ENCODE data around the gene COMMD10. TPM values are rescaled to one million over a fixed set of nuclear protein-coding genes. Genes with fewer than 3 reads are reported as not detected.

The COMMD10 gene
- polyA plus RNA-seq, 5 donors = 39.7 to 54.8 (median 51.3) TPM

GRCh38 chr5:116288524-116288923, 203.7 kb downstream of the COMMD10 start:
- no peak for DNase-seq

GRCh38 chr5:116289276-116289675, 204.5 kb downstream of the COMMD10 start:
- no peak for DNase-seq

GRCh38 chr5:116291271-116291670, 206.4 kb downstream of the COMMD10 start:
- no peak for DNase-seq

GRCh38 chr5:116292321-116292720, 207.5 kb downstream of the COMMD10 start:
- peak; percentile 30 to 31 for DNase-seq

- no peak for DNase-seq
Measured at GRCh38 chr5:116296335-116297072, 211.7 kb downstream of the COMMD10 start.

DNA sequence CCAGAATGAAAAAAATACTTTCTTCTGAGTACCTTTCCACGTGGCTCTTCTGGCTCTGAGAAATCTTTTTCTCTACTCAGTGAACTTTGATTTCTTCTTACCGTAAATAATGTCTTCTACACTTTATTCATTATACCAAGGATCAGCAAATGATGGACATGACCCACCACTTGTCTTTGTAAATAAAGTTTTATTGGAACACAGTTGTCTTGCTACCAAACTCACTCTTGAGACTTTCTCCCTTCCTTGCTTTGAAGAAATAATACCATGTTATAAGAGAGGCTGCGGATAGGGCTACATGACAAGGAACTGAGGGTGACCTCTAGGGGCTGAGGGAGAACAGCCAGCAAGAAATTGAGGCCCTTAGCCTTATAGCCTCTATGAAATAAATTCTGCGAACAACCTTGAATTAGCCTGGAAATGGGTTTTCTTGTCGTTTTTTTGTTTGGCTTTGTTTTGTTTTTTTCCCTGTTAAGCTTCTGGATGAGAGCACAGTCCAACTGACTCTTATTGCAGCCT, 212.5 kb downstream of the COMMD10 start:
- DNase-seq = no peak

DNA sequence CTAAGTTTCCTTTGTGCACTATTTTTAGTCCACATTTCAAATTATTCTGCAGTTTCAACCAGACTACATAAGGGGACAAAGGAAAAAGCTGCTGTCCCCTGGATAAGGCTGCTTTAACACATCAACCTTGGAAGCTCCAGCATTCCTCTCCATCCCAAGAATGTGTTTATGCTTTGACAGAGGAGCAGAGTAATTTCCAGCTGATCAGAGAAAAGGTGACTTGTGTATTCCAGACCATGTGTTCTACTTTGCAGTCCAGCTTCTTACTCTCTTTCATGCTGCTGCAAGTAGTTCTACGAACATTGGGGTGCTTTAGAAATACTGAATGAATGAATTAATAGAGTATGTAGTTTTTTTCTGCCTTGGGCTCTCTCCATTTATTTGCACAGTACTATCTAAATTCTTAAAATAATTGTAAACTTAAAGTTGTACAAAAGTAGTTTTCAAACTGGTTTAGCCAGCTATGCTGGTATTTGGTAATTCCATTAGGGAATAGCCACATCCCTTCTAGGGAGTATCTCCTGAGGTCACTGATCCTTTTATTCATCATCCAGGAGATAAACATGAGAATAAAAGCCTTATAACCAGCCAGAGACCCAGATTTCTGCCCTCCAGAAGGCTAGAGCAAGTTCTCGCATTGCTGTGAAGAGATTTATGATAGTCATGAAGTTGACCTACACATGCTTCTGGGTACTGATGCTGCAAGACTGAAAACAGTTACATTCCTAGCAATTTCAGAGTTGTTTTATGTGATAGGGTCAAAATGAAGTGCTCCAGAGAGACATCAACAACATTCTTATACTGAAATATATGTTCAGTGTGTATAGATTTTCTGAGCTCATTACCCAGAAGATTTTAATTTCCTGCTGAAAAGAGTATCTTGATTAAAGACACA, 215.2 kb downstream of the COMMD10 start:
- DNase-seq = no peak

- DNase-seq = no peak
Measured at GRCh38 chr5:116301110-116301509, 216.3 kb downstream of the COMMD10 start.

DNA sequence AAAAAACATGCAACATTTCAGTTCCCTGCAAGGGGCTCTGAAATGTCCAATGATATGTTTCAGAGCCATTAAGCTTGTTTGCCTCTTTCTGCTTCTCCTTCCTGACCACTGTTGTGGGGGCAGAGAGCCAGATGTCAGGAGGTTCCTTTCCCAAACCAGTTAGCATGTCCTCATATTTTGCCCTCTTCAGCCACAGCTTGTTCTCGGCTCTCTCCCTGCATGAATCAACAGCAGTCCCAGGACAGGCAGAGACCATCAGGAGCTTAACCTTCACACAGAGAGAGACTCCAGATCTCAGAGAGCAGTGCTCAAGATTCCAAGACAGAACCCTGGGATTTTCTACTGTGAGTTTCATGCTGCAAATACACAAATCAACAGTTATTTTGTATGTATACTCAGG, 218.5 kb downstream of the COMMD10 start:
- no peak for DNase-seq

DNA sequence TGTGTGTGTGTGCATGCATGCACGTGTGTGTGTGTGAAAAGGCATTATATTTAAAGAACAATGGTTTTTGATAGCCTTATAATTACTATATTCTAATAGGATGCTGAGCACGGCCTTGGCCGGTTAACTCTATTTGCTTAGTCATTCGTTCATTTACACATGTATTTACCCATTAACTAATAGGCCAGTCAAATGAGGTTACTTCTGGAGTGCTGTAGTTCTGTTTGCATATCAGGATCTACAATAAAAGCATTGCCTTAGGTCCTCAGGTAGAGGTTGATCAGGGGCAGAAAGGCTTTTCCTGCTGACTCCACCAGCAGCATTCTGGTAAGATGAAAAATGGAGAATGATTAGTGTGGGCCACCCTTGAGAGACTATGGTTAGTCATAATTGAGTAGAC, 219.0 kb downstream of the COMMD10 start:
- no peak for DNase-seq

- DNase-seq = no peak
Measured at GRCh38 chr5:116305899-116306298, 221.1 kb downstream of the COMMD10 start.

- DNase-seq = no peak
Measured at GRCh38 chr5:116306846-116307245, 222.0 kb downstream of the COMMD10 start.

- DNase-seq = no peak
Measured at GRCh38 chr5:116308391-116308790, 223.6 kb downstream of the COMMD10 start.

GRCh38 chr5:116313366-116313765, 228.5 kb downstream of the COMMD10 start:
- DNase-seq = no peak

DNA sequence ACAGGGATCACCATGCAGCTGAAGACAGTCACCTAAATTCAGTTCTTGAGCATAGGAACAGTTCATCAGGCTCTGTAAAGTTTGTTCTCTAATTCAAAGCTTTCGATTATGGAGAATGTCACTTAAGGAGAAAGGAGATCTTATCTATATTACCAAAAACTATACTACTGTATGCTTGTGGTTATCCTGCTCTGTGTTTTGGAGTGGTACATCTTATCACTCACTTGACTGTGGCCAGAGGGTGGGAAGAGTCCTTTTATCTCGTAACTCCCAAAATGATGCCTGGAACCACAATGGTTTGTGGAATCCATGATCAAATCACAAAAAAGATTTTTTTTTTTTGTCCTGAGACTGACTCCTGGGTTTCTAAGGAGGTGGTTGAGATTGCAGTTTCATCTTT, 230.7 kb downstream of the COMMD10 start:
- DNase-seq = no peak

- DNase-seq = no peak
Measured at GRCh38 chr5:116318091-116318854, 233.4 kb downstream of the COMMD10 start.

- DNase-seq = peak; percentile 4 to 10
Measured at GRCh38 chr5:116320486-116320885, 235.7 kb downstream of the COMMD10 start.

DNA sequence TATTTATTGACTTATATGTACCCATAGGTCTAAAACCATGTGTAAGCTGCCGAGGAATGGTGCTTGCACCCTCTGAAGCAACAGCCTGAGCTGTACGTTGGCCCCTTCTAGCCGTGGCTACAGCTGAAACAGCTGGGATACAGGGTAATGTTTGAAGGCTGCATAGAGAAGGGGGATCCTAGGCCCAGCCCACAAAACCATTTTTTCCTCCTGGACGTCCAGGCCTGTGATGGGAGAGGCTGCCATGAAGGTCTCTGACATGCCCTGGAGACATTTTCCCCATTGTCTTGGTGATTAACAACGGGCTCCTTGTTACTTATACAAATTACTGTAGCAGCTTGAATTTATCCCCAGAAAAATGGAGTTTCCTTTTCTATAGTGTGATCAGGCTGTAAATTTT, 244.7 kb downstream of the COMMD10 start:
- DNase-seq = no peak

DNA sequence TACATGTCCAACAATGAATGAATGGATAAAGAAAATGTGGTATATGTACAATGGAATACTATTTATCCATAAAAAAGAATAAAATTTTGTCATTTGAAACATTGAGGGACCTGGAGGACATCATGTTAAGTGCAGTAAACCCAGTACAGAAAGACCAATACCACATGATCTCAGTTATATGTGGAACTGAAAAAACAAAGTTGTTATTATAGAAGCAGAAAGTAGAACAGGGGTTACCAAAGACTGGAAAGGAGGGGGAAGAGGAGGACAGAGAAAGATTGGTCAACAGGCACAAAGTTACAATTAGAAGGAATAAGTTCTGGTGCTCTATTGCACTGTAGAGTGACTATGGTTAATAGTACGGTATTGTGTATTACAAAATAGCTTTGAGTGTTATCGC, 256.0 kb downstream of the COMMD10 start:
- no peak for DNase-seq
